NB4 (cell line): ENCODE data around the gene ZFAND3.

Source experiments
- DNase-seq: peaks from one replicate; pipeline ENCODE4 v3.0.0; 2010; ENCODE audit warnings: low read depth
- H3K4me3 ChIP-seq: one replicate; pipeline ENCODE4 v1.5.1; 2011; ENCODE audit warnings: mild to moderate bottlenecking, low read depth, low read length, moderate library complexity
- MYC ChIP-seq: IDR thresholded peaks from 2 replicates; pipeline ENCODE4 v1.6.1; 2011; ENCODE audit warnings: low read depth, low read length
- POLR2A ChIP-seq: IDR thresholded peaks from 2 replicates; pipeline ENCODE4 v1.6.1; 2011; ENCODE audit warnings: mild to moderate bottlenecking; ENCODE audit not compliant: insufficient read length; ENCODE audit errors: extremely low read depth
- TF ChIP-seq, protein P1 (sequence below): IDR thresholded peaks from 2 replicates; pipeline ENCODE4 v1.6.1; 2011; ENCODE audit warnings: low read depth, low read length
- TF ChIP-seq, protein P2 (sequence below): IDR thresholded peaks from one replicate; pipeline ENCODE4 v1.5.1; 2012; ENCODE audit warnings: low read depth, low read length

The ZFAND3 gene

DNA sequence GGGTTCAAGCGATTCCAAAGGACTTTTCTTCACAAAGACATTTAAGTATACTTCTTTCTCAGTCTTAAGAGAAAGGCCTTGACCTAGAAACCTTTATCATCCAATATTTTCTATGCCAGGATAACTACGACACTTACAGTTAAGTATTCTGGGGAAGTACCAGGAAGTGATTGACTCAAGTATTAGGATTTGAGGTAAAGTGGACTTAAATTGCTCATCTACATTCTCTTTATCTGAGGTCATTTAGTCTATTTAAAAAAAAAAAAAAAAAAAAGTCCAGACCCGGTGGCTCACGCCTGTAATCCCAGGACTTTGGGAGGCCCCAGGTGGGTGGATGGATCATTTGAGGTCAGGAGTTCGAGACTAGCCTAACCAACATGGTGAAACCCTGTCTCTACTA, 114.7 kb downstream of the ZFAND3 start:
- H3K4me3 ChIP-seq = no peak overlapping the region
- DNase-seq = no peak
- TF ChIP-seq, protein P1, sequence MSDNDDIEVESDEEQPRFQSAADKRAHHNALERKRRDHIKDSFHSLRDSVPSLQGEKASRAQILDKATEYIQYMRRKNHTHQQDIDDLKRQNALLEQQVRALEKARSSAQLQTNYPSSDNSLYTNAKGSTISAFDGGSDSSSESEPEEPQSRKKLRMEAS = no peak
- TF ChIP-seq MYC (no peak), POLR2A (no peak)
- TF ChIP-seq, protein P2, sequence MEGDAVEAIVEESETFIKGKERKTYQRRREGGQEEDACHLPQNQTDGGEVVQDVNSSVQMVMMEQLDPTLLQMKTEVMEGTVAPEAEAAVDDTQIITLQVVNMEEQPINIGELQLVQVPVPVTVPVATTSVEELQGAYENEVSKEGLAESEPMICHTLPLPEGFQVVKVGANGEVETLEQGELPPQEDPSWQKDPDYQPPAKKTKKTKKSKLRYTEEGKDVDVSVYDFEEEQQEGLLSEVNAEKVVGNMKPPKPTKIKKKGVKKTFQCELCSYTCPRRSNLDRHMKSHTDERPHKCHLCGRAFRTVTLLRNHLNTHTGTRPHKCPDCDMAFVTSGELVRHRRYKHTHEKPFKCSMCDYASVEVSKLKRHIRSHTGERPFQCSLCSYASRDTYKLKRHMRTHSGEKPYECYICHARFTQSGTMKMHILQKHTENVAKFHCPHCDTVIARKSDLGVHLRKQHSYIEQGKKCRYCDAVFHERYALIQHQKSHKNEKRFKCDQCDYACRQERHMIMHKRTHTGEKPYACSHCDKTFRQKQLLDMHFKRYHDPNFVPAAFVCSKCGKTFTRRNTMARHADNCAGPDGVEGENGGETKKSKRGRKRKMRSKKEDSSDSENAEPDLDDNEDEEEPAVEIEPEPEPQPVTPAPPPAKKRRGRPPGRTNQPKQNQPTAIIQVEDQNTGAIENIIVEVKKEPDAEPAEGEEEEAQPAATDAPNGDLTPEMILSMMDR = no peak

DNA sequence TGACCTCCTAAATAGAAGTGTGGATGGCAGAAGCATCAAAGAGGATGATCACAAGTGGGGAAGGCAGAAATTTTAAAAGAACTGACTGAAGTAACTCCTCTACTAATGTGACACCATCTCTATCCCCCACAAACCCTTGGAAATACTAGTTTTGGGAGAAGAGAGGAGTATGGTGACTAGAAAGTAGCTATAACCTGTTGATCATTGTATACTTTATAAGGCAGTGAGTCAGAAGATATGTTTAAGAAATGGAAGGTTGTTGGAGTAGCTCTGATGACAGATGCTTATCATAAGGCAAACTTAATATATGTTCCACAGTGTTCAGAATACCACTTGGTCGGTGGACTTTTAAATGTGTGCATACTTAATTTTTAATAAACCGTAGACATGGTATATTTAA, 116.6 kb downstream of the ZFAND3 start:
- H3K4me3 ChIP-seq = no peak overlapping the region
- DNase-seq = no peak
- TF ChIP-seq POLR2A (no peak), MYC (no peak)
- TF ChIP-seq, protein P2 = no peak

DNA sequence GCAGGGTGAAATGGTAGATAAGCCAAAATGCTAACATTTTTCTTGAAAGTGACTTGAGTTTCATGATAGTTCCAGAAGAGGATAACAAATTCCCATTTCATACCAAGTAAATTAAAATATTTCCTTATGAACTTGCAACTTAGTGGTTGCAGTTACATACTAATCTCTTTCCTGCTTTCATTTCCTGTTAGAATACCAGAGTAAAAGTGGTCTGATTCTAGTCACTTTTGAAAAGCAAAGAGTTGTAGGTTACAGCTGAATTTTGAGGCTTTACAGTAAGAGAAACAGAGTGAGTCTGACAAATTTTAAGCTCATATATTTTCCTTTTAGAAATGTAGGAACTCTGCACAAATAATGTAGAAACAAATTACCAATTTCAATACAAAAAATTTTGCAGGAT, 117.4 kb downstream of the ZFAND3 start:
- DNase-seq = no peak
- no peak overlapping the region for H3K4me3 ChIP-seq
- TF ChIP-seq, protein P1 = no peak
- no peak for TF ChIP-seq MYC
- no peak for TF ChIP-seq POLR2A
- TF ChIP-seq, protein P2 = no peak

DNA sequence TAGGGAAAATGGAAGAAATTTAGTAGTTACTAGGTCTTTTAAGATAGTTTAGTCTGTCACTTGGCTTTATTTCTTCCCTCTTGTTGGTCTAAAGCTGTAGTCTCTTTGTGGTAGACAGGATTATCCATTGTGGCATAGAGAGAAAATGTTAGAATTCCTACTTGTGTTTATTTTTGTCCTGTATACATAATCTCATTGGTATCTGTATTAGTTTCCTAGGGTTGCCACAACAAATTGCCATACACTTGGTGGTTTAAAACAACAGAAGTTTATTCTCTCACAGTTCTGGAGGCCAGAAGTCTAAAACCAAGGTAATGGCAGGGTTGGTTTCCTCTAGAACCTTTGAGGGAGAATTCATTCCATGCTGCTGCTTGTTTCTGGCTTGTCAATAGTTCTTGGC, 119.4 kb downstream of the ZFAND3 start:
- no peak for DNase-seq
- H3K4me3 ChIP-seq = no peak overlapping the region
- TF ChIP-seq, protein P2 = no peak
- TF ChIP-seq POLR2A (no peak), MYC (no peak)
- TF ChIP-seq, protein P1 = no peak

DNA sequence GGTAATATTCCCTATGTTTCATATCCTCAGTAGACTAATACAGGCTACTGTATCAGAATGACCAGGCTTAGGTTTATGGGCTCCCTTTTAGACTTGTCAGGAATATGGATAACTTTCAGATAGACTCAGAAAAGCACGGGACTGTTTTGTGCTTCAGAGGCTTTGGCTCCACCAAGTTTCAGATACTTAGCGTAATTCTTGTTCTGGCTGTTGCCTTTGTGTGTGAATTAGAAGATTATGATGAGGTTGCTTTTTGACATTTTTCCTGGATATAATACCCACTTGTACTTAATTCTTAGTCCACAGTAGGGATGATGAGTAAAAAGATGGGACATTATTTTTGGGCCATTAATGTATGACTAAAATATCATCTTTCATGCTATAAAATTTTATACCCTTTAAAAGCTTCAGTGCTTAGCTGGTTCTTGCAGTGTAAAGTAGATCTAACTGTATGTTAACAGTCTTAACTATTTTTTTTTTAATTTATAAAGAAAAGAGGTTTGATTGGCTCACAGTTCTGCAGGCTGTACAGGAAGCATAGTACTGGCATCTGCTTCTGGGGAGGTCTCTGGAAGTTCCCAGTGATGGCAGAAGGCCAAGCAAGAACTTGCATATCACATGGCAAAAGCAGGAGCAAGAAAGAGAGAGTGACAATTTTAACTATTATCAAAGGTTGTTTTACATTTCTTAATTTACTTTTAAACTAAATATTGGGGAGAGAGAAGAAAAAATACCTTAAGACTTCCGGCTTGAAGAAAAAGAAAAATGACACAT, 120.7 kb downstream of the ZFAND3 start:
- no peak for TF ChIP-seq POLR2A
- TF ChIP-seq, protein P2 = no peak
- TF ChIP-seq, protein P1 = no peak
- no peak for TF ChIP-seq MYC
- no peak overlapping the region for H3K4me3 ChIP-seq
- no peak for DNase-seq

DNA sequence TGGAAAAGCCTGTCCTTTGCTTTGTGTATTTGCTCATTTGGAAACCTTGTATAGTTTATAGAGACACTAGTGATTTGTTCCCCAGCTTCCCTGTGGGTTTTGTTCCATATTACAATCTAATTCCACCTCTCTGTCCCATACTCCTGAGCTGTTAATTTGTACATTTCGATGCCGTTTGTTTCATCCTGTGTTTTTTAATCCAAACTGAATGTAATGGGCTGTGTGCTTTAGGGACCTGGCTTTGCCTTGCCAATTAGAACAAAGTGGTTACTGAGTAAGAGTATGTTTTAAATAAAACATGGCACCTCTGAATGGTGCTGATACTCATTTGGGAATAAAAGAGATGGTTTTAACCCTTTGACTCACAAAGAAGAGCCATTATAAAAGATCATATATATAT, 122.3 kb downstream of the ZFAND3 start:
- no peak for DNase-seq
- H3K4me3 ChIP-seq = no peak overlapping the region
- TF ChIP-seq POLR2A = no peak
- TF ChIP-seq, protein P1 = no peak
- TF ChIP-seq MYC = no peak
